Gastrocnemius medialis (tissue), 4 donors: ENCODE results near the gene ODC1. TPM values are rescaled to one million over a fixed set of nuclear protein-coding genes. Genes with fewer than 3 reads are reported as not detected.

ENCODE experiments used
- ATAC-seq, 2 donors: fragments of 150-250 bp; one replicate each; pipeline ENCODE4 v1.9.1; 2016
- DNase-seq, 2 donors: peaks; one replicate each; pipeline ENCODE4 v3.0.0-alpha.2; 2019
- H3K27ac ChIP-seq, 4 donors: fragments of 200-600 bp; sonication (generic); 1 replicate in 1 of 4; 2 replicates in 3 of 4; pipeline ENCODE4 v1.5.1; 2016 to 2018; ENCODE audit warnings: mild to moderate bottlenecking in 2 of 4, moderate library complexity in 1 of 4
- H3K27me3 ChIP-seq, 3 donors: fragments of 200-600 bp; sonication (generic) in 2 of 3; 1 replicate in 1 of 3; 2 replicates in 2 of 3; pipeline versions ENCODE4 v1.5.1 to v1.6.0; 2016 to 2019; ENCODE audit warnings: mild to moderate bottlenecking in 1 of 3, moderate library complexity in 1 of 3
- H3K36me3 ChIP-seq, 2 donors: fragments of 200-600 bp; sonication (generic) in 1 of 2; one replicate each; pipeline ENCODE4 v1.5.1; 2017 to 2018
- H3K4me1 ChIP-seq, 2 donors: fragments of 200-600 bp; sonication (generic) in 1 of 2; one replicate each; pipeline ENCODE4 v1.5.1; 2016 to 2017; ENCODE audit warnings: mild to moderate bottlenecking in 2 of 2
- H3K4me3 ChIP-seq, 4 donors: fragments of 200-600 bp; sonication (generic) in 3 of 4; 1 replicate in 1 of 4; 2 replicates in 3 of 4; pipeline ENCODE4 v1.5.1; 2016 to 2019; ENCODE audit warnings: mild to moderate bottlenecking in 2 of 4
- H3K9me3 ChIP-seq, 3 donors: fragments of 200-600 bp; sonication (generic) in 2 of 3; 1 replicate in 1 of 3; 2 replicates in 2 of 3; pipeline ENCODE4 v1.5.1; 2016 to 2019
- CTCF ChIP-seq, 5 experiments: fragments of 450-650 bp in 3 of 5; fragments of 200-600 bp in 2 of 5; sonication (generic) in 2 of 5; IDR thresholded peaks in 4 of 5; conservative IDR thresholded peaks in 1 of 5; 1 replicate in 4 of 5; 2 replicates in 1 of 5; pipeline ENCODE4 v1.5.1; 2016 to 2019; ENCODE audit warnings: antibody characterized with exemption in 5 of 5, mild to moderate bottlenecking in 3 of 5, moderate library complexity in 3 of 5
- POLR2A ChIP-seq, 2 donors: fragments of 450-650 bp; IDR thresholded peaks; one replicate each; pipeline ENCODE4 v1.6.1; 2017; ENCODE audit warnings: antibody characterized with exemption in 2 of 2, mild to moderate bottlenecking in 2 of 2, moderate library complexity in 2 of 2
- in situ Hi-C, 4 donors: fragments of 200-750 bp; cut with MboI; loops; one replicate each; pipeline versions ENCODE4 v1.15.0 to v1.8.0; 2017; ENCODE audit warnings: low sequenced_read_pairs in 4 of 4
- intact Hi-C: fragments of 100-400 bp; cut with DNase I; formaldehyde crosslinking; loops from one replicate; pipeline ENCODE4 v1.15.1; 2023; ENCODE audit warnings: low total_unique reads
- total RNA-seq, 4 donors: library from RNA; depleted of rRNA; stranded (reverse); fragments of >200 nt; gene quantifications; one replicate each; pipeline versions ENCODE4 v1.1.0 to v1.2.3, GENCODE V29; 2016

The ODC1 gene
- total RNA-seq, 4 donors from 2014 or later = 134 to 339 (median 255) TPM

GRCh38 chr2:10437806-10438205 lies 10.3 kb downstream of the ODC1 start:
- ATAC-seq = no peak
- intact Hi-C loops = no loop called here
- in situ Hi-C loops = loop anchor here in 1 of 4 donors (10.0 kb wide), 1 partner anchor 313 kb away; the partner anchor contains the start of gene RRM2
- Histone ChIP-seq H3K4me1 (peaks cover 9 to 16% of the 10 kb centered on the region in 2 donors), H3K9me3 (no peaks in the 10 kb centered on the region), H3K27me3 (peaks cover 0 to 2% (median 0%) of the 10 kb centered on the region in 3 donors), H3K27ac (no peak overlapping the region), H3K4me3 (no peak overlapping the region), H3K36me3 (peaks cover 0 to 35% of the 10 kb centered on the region in 2 donors)
- TF ChIP-seq CTCF (IDR thresholded peaks at IDR 0.05 in 4 of 5, conservative IDR thresholded peaks at IDR 0.05 in 1 of 5) = no peak
- TF ChIP-seq POLR2A (IDR thresholded peaks at IDR 0.05) = no peak
- no peak for DNase-seq

- intact Hi-C loops (no loop called here), in situ Hi-C loops (loop anchor here in 1 of 4 donors (10.0 kb wide), 1 partner anchor 312 kb away; the partner anchor contains the start of gene RRM2)
- Histone ChIP-seq H3K36me3 (peaks cover 0 to 24% of the 10 kb centered on the region in 2 donors), H3K27ac (no peak overlapping the region), H3K27me3 (peaks cover 0 to 12% (median 0%) of the 10 kb centered on the region in 3 donors), H3K4me3 (no peak overlapping the region), H3K4me1 (peaks cover 9 to 13% of the 10 kb centered on the region in 2 donors), H3K9me3 (no peaks in the 10 kb centered on the region)
- DNase-seq = no peak
- ATAC-seq = no peak
- no peak for TF ChIP-seq POLR2A (IDR thresholded peaks at IDR 0.05)
- no peak for TF ChIP-seq CTCF (IDR thresholded peaks at IDR 0.05 in 4 of 5, conservative IDR thresholded peaks at IDR 0.05 in 1 of 5)
Observed at GRCh38 chr2:10436583-10437110, 11.5 kb downstream of the ODC1 start.

- H3K36me3 ChIP-seq = peaks cover 0 to 15% of the 10 kb centered on the region in 2 donors
- no peak for ATAC-seq
- H3K4me3 ChIP-seq = no peak overlapping the region
- DNase-seq = no peak
- H3K27me3 ChIP-seq = peaks cover 0 to 13% (median 0%) of the 10 kb centered on the region in 3 donors
- no peaks in the 10 kb centered on the region for H3K9me3 ChIP-seq
- in situ Hi-C loops = loop anchor here in 1 of 4 donors (10.0 kb wide), 1 partner anchor 311 kb away; the partner anchor contains the start of gene RRM2
- no peak overlapping the region for H3K27ac ChIP-seq
- intact Hi-C loops = loop anchor here (1.0 to 2.0 kb wide), 2 partner anchors 312 to 363 kb away; no protein-coding TSS in a partner anchor
- H3K4me1 ChIP-seq = peaks cover 9 to 13% of the 10 kb centered on the region in 2 donors
- TF ChIP-seq POLR2A (IDR thresholded peaks at IDR 0.05) (no peak), CTCF (IDR thresholded peaks at IDR 0.05 in 4 of 5, conservative IDR thresholded peaks at IDR 0.05 in 1 of 5) (no peak)
Observed at GRCh38 chr2:10435820-10436204, 12.3 kb downstream of the ODC1 start.

- DNase-seq = peak; percentile 29 to 50
- peak; percentile 49 to 65 for ATAC-seq
- Histone ChIP-seq H3K27ac (no peak overlapping the region), H3K9me3 (no peaks in the 10 kb centered on the region), H3K27me3 (peaks cover 0 to 13% (median 0%) of the 10 kb centered on the region in 3 donors), H3K4me3 (no peak overlapping the region), H3K36me3 (peaks cover 0 to 9% of the 10 kb centered on the region in 2 donors), H3K4me1 (peaks cover 9 to 13% of the 10 kb centered on the region in 2 donors)
- in situ Hi-C loops (loop anchor here in 2 of 4 donors (5.0 to 10.0 kb wide), 2 partner anchors 310 to 363 kb away; partner anchors contain the start of gene RRM2 (in 1 of the 2)), intact Hi-C loops (loop anchor here (1.0 to 5.0 kb wide), 3 partner anchors 311 to 618 kb away; no protein-coding TSS in a partner anchor)
- TF ChIP-seq CTCF (IDR thresholded peaks at IDR 0.05 in 4 of 5, conservative IDR thresholded peaks at IDR 0.05 in 1 of 5) (peak; percentile 80 to 98 (median 93)), POLR2A (IDR thresholded peaks at IDR 0.05) (no peak)
Observed at GRCh38 chr2:10434886-10435819, 13.0 kb downstream of the ODC1 start.
